ENCODE results near the gene TMEM260.

Gene TMEM260

GRCh38 chr14:56569174-56569573 lies 10.4 kb upstream of the TMEM260 start:
- Histone ChIP-seq H3K27me3 (ENCODE audit: control insufficient read depth, insufficient read depth, low read length) (no peaks in the 10 kb centered on the region), H3K4me3 (ENCODE audit: low read depth, low read length) (no peak overlapping the region), H3K4me1 (ENCODE audit: control insufficient read depth, insufficient read depth, low read length) (no peaks in the 10 kb centered on the region), H3K36me3 (ENCODE audit: control insufficient read depth, insufficient read depth, low read length) (no peaks in the 10 kb centered on the region), H3K9ac (ENCODE audit: low read depth, low read length) (no peak overlapping the region), H3K9me3 (ENCODE audit: control insufficient read depth, insufficient read depth, low read length) (no peaks in the 10 kb centered on the region)

GRCh38 chr14:56570295-56570694 lies 9.3 kb upstream of the TMEM260 start:
- Histone ChIP-seq H3K36me3 (ENCODE audit: control insufficient read depth, insufficient read depth, low read length) (no peaks in the 10 kb centered on the region), H3K4me1 (ENCODE audit: control insufficient read depth, insufficient read depth, low read length) (no peaks in the 10 kb centered on the region), H3K4me3 (ENCODE audit: low read depth, low read length) (no peak overlapping the region), H3K27me3 (ENCODE audit: control insufficient read depth, insufficient read depth, low read length) (no peaks in the 10 kb centered on the region), H3K9ac (ENCODE audit: low read depth, low read length) (no peak overlapping the region), H3K9me3 (ENCODE audit: control insufficient read depth, insufficient read depth, low read length) (no peaks in the 10 kb centered on the region)

GRCh38 chr14:56580221-56580711 lies 668 bp downstream of the TMEM260 start:
- no peaks in the 10 kb centered on the region for H3K4me1 ChIP-seq (ENCODE audit: control insufficient read depth, insufficient read depth, low read length)

GRCh38 chr14:56581041-56581727 lies 1.6 kb downstream of the TMEM260 start:
- Histone ChIP-seq H3K9ac (ENCODE audit: low read depth, low read length) (no peak overlapping the region), H3K4me1 (ENCODE audit: control insufficient read depth, insufficient read depth, low read length) (no peaks in the 10 kb centered on the region), H3K4me3 (ENCODE audit: low read depth, low read length) (peak overlapping the region; percentile 91)

More at GRCh38 chr14:56580221-56580711, 668 bp downstream of the TMEM260 start:
- H3K4me3 ChIP-seq (ENCODE audit: low read depth, low read length): peak overlapping the region; percentile 91
- no peaks in the 10 kb centered on the region for H3K36me3 ChIP-seq (ENCODE audit: control insufficient read depth, insufficient read depth, low read length)
- H3K27me3 ChIP-seq (ENCODE audit: control insufficient read depth, insufficient read depth, low read length): peaks cover 4% of the 10 kb centered on the region
- H3K9ac ChIP-seq (ENCODE audit: low read depth, low read length): peak overlapping the region; percentile 100
- no peaks in the 10 kb centered on the region for H3K9me3 ChIP-seq (ENCODE audit: control insufficient read depth, insufficient read depth, low read length)

GRCh38 chr14:56585461-56586084 lies 6.0 kb downstream of the TMEM260 start:
- Histone ChIP-seq H3K4me3 (ENCODE audit: low read depth, low read length) (no peak overlapping the region), H3K9me3 (ENCODE audit: control insufficient read depth, insufficient read depth, low read length) (no peaks in the 10 kb centered on the region), H3K36me3 (ENCODE audit: control insufficient read depth, insufficient read depth, low read length) (no peaks in the 10 kb centered on the region), H3K9ac (ENCODE audit: low read depth, low read length) (no peak overlapping the region), H3K27me3 (ENCODE audit: control insufficient read depth, insufficient read depth, low read length) (no peaks in the 10 kb centered on the region), H3K4me1 (ENCODE audit: control insufficient read depth, insufficient read depth, low read length) (no peaks in the 10 kb centered on the region)

More at GRCh38 chr14:56581041-56581727, 1.6 kb downstream of the TMEM260 start:
- peaks cover 4% of the 10 kb centered on the region for H3K27me3 ChIP-seq (ENCODE audit: control insufficient read depth, insufficient read depth, low read length)
- no peaks in the 10 kb centered on the region for H3K9me3 ChIP-seq (ENCODE audit: control insufficient read depth, insufficient read depth, low read length)
- H3K36me3 ChIP-seq (ENCODE audit: control insufficient read depth, insufficient read depth, low read length): no peaks in the 10 kb centered on the region

- H3K9ac ChIP-seq (ENCODE audit: low read depth, low read length): no peak overlapping the region
- no peak overlapping the region for H3K4me3 ChIP-seq (ENCODE audit: low read depth, low read length)
- H3K4me1 ChIP-seq (ENCODE audit: control insufficient read depth, insufficient read depth, low read length): no peaks in the 10 kb centered on the region
- no peaks in the 10 kb centered on the region for H3K9me3 ChIP-seq (ENCODE audit: control insufficient read depth, insufficient read depth, low read length)
- no peaks in the 10 kb centered on the region for H3K36me3 ChIP-seq (ENCODE audit: control insufficient read depth, insufficient read depth, low read length)
- no peaks in the 10 kb centered on the region for H3K27me3 ChIP-seq (ENCODE audit: control insufficient read depth, insufficient read depth, low read length)
Measured at GRCh38 chr14:56587701-56588100, 8.1 kb downstream of the TMEM260 start.

GRCh38 chr14:56590535-56590960 lies 10.9 kb downstream of the TMEM260 start:
- H3K27me3 ChIP-seq (ENCODE audit: control insufficient read depth, insufficient read depth, low read length): no peaks in the 10 kb centered on the region
- no peaks in the 10 kb centered on the region for H3K36me3 ChIP-seq (ENCODE audit: control insufficient read depth, insufficient read depth, low read length)
- no peaks in the 10 kb centered on the region for H3K9me3 ChIP-seq (ENCODE audit: control insufficient read depth, insufficient read depth, low read length)
- H3K4me3 ChIP-seq (ENCODE audit: low read depth, low read length): no peak overlapping the region
- H3K4me1 ChIP-seq (ENCODE audit: control insufficient read depth, insufficient read depth, low read length): no peaks in the 10 kb centered on the region
- no peak overlapping the region for H3K9ac ChIP-seq (ENCODE audit: low read depth, low read length)

- Histone ChIP-seq H3K4me3 (ENCODE audit: low read depth, low read length) (no peak overlapping the region), H3K9ac (ENCODE audit: low read depth, low read length) (no peak overlapping the region), H3K4me1 (ENCODE audit: control insufficient read depth, insufficient read depth, low read length) (no peaks in the 10 kb centered on the region), H3K9me3 (ENCODE audit: control insufficient read depth, insufficient read depth, low read length) (no peaks in the 10 kb centered on the region), H3K36me3 (ENCODE audit: control insufficient read depth, insufficient read depth, low read length) (no peaks in the 10 kb centered on the region), H3K27me3 (ENCODE audit: control insufficient read depth, insufficient read depth, low read length) (no peaks in the 10 kb centered on the region)
Measured at GRCh38 chr14:56592746-56593544, 13.3 kb downstream of the TMEM260 start.

GRCh38 chr14:56594428-56594827 lies 14.8 kb downstream of the TMEM260 start:
- H3K36me3 ChIP-seq (ENCODE audit: control insufficient read depth, insufficient read depth, low read length): no peaks in the 10 kb centered on the region
- H3K4me1 ChIP-seq (ENCODE audit: control insufficient read depth, insufficient read depth, low read length): no peaks in the 10 kb centered on the region
- H3K4me3 ChIP-seq (ENCODE audit: low read depth, low read length): no peak overlapping the region
- H3K27me3 ChIP-seq (ENCODE audit: control insufficient read depth, insufficient read depth, low read length): no peaks in the 10 kb centered on the region
- no peak overlapping the region for H3K9ac ChIP-seq (ENCODE audit: low read depth, low read length)
- no peaks in the 10 kb centered on the region for H3K9me3 ChIP-seq (ENCODE audit: control insufficient read depth, insufficient read depth, low read length)

GRCh38 chr14:56598519-56598918 lies 18.9 kb downstream of the TMEM260 start:
- Histone ChIP-seq H3K36me3 (ENCODE audit: control insufficient read depth, insufficient read depth, low read length) (no peaks in the 10 kb centered on the region), H3K9ac (ENCODE audit: low read depth, low read length) (no peak overlapping the region), H3K4me3 (ENCODE audit: low read depth, low read length) (no peak overlapping the region), H3K9me3 (ENCODE audit: control insufficient read depth, insufficient read depth, low read length) (no peaks in the 10 kb centered on the region), H3K4me1 (ENCODE audit: control insufficient read depth, insufficient read depth, low read length) (no peaks in the 10 kb centered on the region), H3K27me3 (ENCODE audit: control insufficient read depth, insufficient read depth, low read length) (no peaks in the 10 kb centered on the region)

GRCh38 chr14:56603648-56604047 lies 24.1 kb downstream of the TMEM260 start:
- Histone ChIP-seq H3K9me3 (ENCODE audit: control insufficient read depth, insufficient read depth, low read length) (no peaks in the 10 kb centered on the region), H3K36me3 (ENCODE audit: control insufficient read depth, insufficient read depth, low read length) (no peaks in the 10 kb centered on the region), H3K4me1 (ENCODE audit: control insufficient read depth, insufficient read depth, low read length) (no peaks in the 10 kb centered on the region), H3K27me3 (ENCODE audit: control insufficient read depth, insufficient read depth, low read length) (no peaks in the 10 kb centered on the region), H3K4me3 (ENCODE audit: low read depth, low read length) (no peak overlapping the region), H3K9ac (ENCODE audit: low read depth, low read length) (no peak overlapping the region)

Measured in iPS-15b (cell line).